ENCODE measurements around the gene WNT9A. TPM values are rescaled to one million over a fixed set of nuclear protein-coding genes. Genes with fewer than 3 reads are reported as not detected.

Gene WNT9A
- total RNA-seq, 3 donors from 2014 or later (not counting 1 experiment from before 2014, with no cell fraction given): not detected

DNA sequence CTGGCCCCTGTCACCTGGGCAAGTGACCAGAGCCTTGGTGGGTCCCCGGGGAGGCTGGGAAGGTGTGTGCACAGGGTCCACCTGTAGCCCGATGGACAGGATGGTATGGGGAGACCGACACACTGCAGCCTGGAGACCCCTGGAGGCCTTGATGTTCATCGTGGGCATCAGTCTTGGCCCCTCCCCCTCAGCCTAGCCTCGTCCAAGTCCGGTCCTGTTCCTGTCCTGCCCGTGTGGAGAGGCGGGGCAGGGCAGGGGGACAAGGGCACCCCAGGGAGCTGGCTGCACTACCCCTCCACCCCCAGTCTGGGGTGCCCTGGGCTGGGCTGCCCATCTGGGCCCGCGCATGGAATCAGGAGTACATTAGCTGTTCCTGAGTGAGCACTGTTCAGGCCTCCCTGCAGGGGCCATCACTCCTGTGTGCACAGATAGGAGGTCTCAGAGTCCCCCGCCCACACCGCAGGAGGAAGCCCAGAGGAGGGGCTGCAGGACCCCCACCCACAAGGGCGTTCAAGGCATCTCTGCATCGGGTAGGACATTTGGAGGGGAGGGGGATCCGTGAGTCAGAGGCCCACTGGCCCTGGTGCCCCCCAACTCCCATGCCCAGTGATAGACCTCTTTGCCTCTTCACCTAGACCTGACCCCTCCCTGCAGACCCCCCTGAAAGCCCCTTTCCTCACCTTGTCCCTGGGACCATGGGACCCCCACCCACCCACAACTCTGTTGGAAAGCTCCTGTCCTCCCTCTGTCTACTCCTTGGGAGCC is 63.2 kb downstream of the WNT9A start:
- no peaks in the 10 kb centered on the region for H3K9me3 Mint-ChIP-seq
- H3K27ac ChIP-seq (ENCODE audit: low read length): no peak overlapping the region
- intact Hi-C loops (cut with micrococcal nuclease): no loop called here
- H3K36me3 Mint-ChIP-seq: no peaks in the 10 kb centered on the region
- peaks cover 33% of the 10 kb centered on the region for H3K4me1 ChIP-seq (ENCODE audit: control insufficient read depth, insufficient read depth, low read length)
- TF ChIP-seq, protein P1, sequence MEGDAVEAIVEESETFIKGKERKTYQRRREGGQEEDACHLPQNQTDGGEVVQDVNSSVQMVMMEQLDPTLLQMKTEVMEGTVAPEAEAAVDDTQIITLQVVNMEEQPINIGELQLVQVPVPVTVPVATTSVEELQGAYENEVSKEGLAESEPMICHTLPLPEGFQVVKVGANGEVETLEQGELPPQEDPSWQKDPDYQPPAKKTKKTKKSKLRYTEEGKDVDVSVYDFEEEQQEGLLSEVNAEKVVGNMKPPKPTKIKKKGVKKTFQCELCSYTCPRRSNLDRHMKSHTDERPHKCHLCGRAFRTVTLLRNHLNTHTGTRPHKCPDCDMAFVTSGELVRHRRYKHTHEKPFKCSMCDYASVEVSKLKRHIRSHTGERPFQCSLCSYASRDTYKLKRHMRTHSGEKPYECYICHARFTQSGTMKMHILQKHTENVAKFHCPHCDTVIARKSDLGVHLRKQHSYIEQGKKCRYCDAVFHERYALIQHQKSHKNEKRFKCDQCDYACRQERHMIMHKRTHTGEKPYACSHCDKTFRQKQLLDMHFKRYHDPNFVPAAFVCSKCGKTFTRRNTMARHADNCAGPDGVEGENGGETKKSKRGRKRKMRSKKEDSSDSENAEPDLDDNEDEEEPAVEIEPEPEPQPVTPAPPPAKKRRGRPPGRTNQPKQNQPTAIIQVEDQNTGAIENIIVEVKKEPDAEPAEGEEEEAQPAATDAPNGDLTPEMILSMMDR (IDR thresholded peaks at IDR 0.05): no peak
- peak overlapping the region; percentile 21 for H3K4me3 Mint-ChIP-seq
- H3K4me3 ChIP-seq (ENCODE audit: low read length): no peak overlapping the region
- ATAC-seq: no peak
- H3K27me3 Mint-ChIP-seq (ENCODE audit: low read depth in 2 of 2): peaks cover 6 to 14% of the 10 kb centered on the region in 2 donors
- H3K9me3 ChIP-seq (ENCODE audit: control insufficient read depth, insufficient read depth, low read length): no peaks in the 10 kb centered on the region
- no peak overlapping the region for H3K27ac Mint-ChIP-seq
- peaks cover 7 to 13% of the 10 kb centered on the region in 2 donors for H3K4me1 Mint-ChIP-seq
- no peaks in the 10 kb centered on the region for H3K36me3 ChIP-seq (ENCODE audit: control insufficient read depth, insufficient read depth, low read length)
- DNase-seq: peak in 1 of 2 donors; percentile 14
- peaks cover 4% of the 10 kb centered on the region for H3K27me3 ChIP-seq (ENCODE audit: control insufficient read depth, insufficient read depth, low read length)
- WGBS (ENCODE audit: insufficient coverage): 93% methylated on average over 14 of the region's 15 CpGs

DNA sequence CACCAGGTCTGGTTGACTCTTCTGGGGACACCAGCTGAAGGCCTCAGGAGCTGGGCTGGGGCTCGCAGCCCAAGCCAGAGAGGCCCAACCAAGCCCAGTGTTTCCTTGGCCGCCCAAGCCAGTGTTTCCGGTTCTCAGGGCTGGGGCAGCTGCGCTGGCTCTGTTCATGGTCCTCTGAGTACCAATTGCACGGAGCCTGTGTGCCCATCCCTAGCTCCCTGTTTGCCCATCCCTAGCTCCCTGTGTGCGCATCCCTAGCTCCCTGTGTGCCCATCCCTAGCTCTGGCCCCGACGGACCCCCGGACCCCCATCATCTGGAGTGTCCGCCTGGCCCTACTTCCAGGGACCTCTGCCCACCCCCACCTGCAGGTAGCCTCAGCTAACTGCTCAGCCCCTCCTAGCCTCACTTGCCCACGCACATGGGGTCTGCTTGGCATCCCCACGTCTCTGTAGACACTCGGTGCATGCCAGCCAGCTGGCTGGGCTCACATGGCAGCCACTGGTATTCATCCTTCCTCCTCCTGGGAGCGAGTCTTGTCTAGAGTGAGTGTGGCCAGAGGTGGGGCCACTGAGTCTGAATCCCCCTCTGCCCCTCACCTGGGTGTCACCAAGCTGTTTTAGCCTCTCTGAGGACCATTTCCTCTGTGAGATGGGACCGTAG is 64.0 kb downstream of the WNT9A start:
- no peak for DNase-seq
- Mint-ChIP-seq H3K27ac (no peak overlapping the region), H3K4me3 (no peak overlapping the region), H3K36me3 (no peaks in the 10 kb centered on the region), H3K27me3 (ENCODE audit: low read depth in 2 of 2) (peaks cover 11 to 22% of the 10 kb centered on the region in 2 donors), H3K9me3 (no peaks in the 10 kb centered on the region), H3K4me1 (peaks cover 7 to 13% of the 10 kb centered on the region in 2 donors)
- intact Hi-C loops (cut with micrococcal nuclease): no loop called here
- Histone ChIP-seq H3K9me3 (ENCODE audit: control insufficient read depth, insufficient read depth, low read length) (no peaks in the 10 kb centered on the region), H3K27me3 (ENCODE audit: control insufficient read depth, insufficient read depth, low read length) (peaks cover 4% of the 10 kb centered on the region), H3K4me3 (ENCODE audit: low read length) (no peak overlapping the region), H3K4me1 (ENCODE audit: control insufficient read depth, insufficient read depth, low read length) (peaks cover 33% of the 10 kb centered on the region), H3K27ac (ENCODE audit: low read length) (no peak overlapping the region), H3K36me3 (ENCODE audit: control insufficient read depth, insufficient read depth, low read length) (no peaks in the 10 kb centered on the region)
- TF ChIP-seq, protein P1 (IDR thresholded peaks at IDR 0.05): no peak
- WGBS (ENCODE audit: insufficient coverage): 92% methylated on average over 15 of the region's 15 CpGs
- ATAC-seq: no peak

DNA sequence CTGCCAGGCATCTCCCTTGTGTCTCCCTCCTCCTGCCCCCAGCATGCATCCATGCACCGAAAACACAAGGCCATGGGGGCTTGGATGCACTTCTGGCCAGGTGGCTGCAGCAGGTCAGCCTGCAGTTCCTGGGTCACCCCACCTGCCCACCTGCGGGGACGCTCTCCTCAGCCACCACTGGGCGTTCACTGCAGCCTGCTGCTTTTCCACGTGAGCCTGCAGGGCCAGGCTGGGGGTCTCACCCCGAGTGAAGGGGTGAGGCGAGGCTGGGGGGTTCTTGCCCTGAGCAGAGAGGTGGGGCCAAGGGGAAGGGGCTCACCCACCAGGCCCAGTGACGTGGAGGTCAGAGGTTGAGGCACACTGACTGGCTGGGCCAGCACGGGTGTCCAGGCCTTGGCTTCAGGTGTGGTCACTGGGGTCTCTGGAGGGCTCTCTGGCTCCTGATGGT is 64.6 kb downstream of the WNT9A start:
- no peak for ATAC-seq
- H3K9me3 Mint-ChIP-seq: no peaks in the 10 kb centered on the region
- H3K27ac Mint-ChIP-seq: no peak overlapping the region
- Histone ChIP-seq H3K36me3 (ENCODE audit: control insufficient read depth, insufficient read depth, low read length) (no peaks in the 10 kb centered on the region), H3K4me1 (ENCODE audit: control insufficient read depth, insufficient read depth, low read length) (peaks cover 33% of the 10 kb centered on the region), H3K27me3 (ENCODE audit: control insufficient read depth, insufficient read depth, low read length) (peaks cover 4% of the 10 kb centered on the region), H3K9me3 (ENCODE audit: control insufficient read depth, insufficient read depth, low read length) (no peaks in the 10 kb centered on the region), H3K27ac (ENCODE audit: low read length) (no peak overlapping the region), H3K4me3 (ENCODE audit: low read length) (no peak overlapping the region)
- no peak overlapping the region for H3K4me3 Mint-ChIP-seq
- peaks cover 15 to 27% of the 10 kb centered on the region in 2 donors for H3K27me3 Mint-ChIP-seq (ENCODE audit: low read depth in 2 of 2)
- TF ChIP-seq, protein P1 (IDR thresholded peaks at IDR 0.05): no peak
- H3K36me3 Mint-ChIP-seq: no peaks in the 10 kb centered on the region
- intact Hi-C loops (cut with micrococcal nuclease): no loop called here
- WGBS (ENCODE audit: insufficient coverage): 94% methylated on average over 9 of the region's 9 CpGs
- peaks cover 7 to 13% of the 10 kb centered on the region in 2 donors for H3K4me1 Mint-ChIP-seq
- DNase-seq: peak in 1 of 2 donors; percentile 14

All from natural killer cell (primary cell).